Renal cortex interstitium (tissue), 11 donors: Measurements from ENCODE around the gene PPM1J. TPM values are rescaled to one million over a fixed set of nuclear protein-coding genes. Genes with fewer than 3 reads are reported as not detected.
A peak's percentile ranks its signal among the peaks of the same experiment; 100 is the strongest.

Source experiments
- DNase-seq, 11 donors: peaks; one replicate each; pipeline ENCODE4 v3.0.0-alpha.2; 2013; ENCODE audit warnings: low read depth in 9 of 11, low spot score in 4 of 11; ENCODE audit errors: extremely low read depth in 1 of 11
- polyA plus RNA-seq, 3 donors: library from polyadenylated mRNA; unstranded; fragments of 120-200 nt; gene quantifications; one replicate each; pipeline ENCODE4 v1.2.1, GENCODE V29; 2013; ENCODE audit not compliant: insufficient read length in 3 of 3

The PPM1J gene
- polyA plus RNA-seq, 3 donors: 0.79 to 1.7 (median 1.4) TPM

GRCh38 chr1:112710159-112710558 is 5.0 kb downstream of the PPM1J start:
- DNase-seq: no peak

GRCh38 chr1:112708489-112708888 is 6.6 kb downstream of the PPM1J start:
- DNase-seq: no peak

- DNase-seq: no peak
Observed at GRCh38 chr1:112708002-112708448, 7.1 kb downstream of the PPM1J start.

- DNase-seq: peak in 9 of 11 donors; percentile 80 to 89 (median 82)
Observed at GRCh38 chr1:112707221-112708001, 7.7 kb downstream of the PPM1J start.

- peak in 2 of 11 donors; percentile 68 to 73 for DNase-seq
Observed at GRCh38 chr1:112706505-112707220, 8.5 kb downstream of the PPM1J start, which contains the start of gene RHOC. Gene RHOC (minus strand): TSS chr1:112707127. CDS start chr1:112703799, 3,328 bp downstream.

- peak; percentile 81 to 98 (median 92) for DNase-seq
Observed at GRCh38 chr1:112704934-112705627, 10.1 kb downstream of the PPM1J start.

GRCh38 chr1:112704391-112704933 is 10.7 kb downstream of the PPM1J start:
- DNase-seq: no peak

- no peak for DNase-seq
Observed at GRCh38 chr1:112703706-112704105, 11.4 kb downstream of the PPM1J start.

GRCh38 chr1:112702420-112703261 is 12.5 kb downstream of the PPM1J start:
- no peak for DNase-seq

GRCh38 chr1:112702067-112702395 is 13.1 kb downstream of the PPM1J start:
- no peak for DNase-seq

GRCh38 chr1:112701227-112702066 is 13.7 kb downstream of the PPM1J start:
- no peak for DNase-seq

GRCh38 chr1:112700290-112701226 is 14.6 kb downstream of the PPM1J start:
- DNase-seq: peak; percentile 83 to 95 (median 91)

GRCh38 chr1:112699425-112700144 is 15.5 kb downstream of the PPM1J start:
- DNase-seq: no peak

GRCh38 chr1:112698366-112699310 is 16.5 kb downstream of the PPM1J start:
- DNase-seq: no peak

GRCh38 chr1:112697781-112698201 is 17.3 kb downstream of the PPM1J start:
- DNase-seq: no peak
